Activated CD4-positive, alpha-beta T cell treated with anti-CD3 and anti-CD28 coated beads, Interleukin-10, Interleukin-2, amounts not matched to agents 100 ng/mL and 50 ng/mL, durations not matched to agents 16 hours and 8 hours (primary cell): ENCODE data around the gene PYHIN1.

ENCODE experiments used
- DNase-seq: peaks from one replicate; pipeline ENCODE4 v3.0.0-alpha.2; 2020

Gene PYHIN1

DNA sequence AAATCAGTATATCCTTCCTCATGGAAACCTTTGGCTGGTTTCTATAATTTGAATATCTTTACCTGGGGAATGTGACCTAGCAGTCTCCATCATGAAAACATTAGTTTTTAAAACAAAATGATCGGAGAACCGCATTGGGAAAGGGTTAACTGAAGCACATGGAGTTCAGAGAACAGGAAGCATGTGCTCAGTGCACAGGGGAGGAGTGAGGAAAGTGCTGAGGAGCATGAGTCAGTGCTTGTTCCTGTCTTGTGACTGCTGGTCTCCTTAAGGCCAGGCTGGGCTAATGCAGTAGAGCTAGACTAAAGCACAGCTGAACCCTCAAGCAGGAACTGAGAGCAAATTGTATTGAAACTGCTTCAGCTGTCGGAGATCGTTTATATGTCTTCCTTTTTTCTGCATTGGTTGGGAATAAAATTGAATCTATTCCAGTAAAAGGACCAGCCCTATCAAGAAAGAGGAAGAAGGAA is 84.1 kb downstream of the PYHIN1 start:
- peak; percentile 94 for DNase-seq

DNA sequence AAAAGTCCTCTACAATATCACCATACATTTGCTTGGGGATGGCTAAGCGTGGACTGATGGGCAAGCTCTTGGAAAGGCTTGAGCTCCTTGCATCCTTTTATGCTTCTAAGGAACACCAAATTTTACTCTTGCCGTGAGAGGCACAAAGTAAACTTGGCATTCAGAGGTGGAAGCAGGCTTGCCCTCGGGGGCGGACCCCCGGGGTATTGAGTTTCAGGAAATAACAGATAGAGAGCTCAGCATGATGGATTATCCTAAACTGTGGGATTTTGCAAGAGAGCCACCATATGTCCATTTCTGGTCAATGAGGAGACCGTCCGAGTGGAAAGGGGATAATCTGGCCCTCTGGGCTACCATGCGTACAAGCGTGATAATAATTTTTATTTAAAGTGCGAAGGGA is 92.4 kb downstream of the PYHIN1 start:
- DNase-seq: no peak

DNA sequence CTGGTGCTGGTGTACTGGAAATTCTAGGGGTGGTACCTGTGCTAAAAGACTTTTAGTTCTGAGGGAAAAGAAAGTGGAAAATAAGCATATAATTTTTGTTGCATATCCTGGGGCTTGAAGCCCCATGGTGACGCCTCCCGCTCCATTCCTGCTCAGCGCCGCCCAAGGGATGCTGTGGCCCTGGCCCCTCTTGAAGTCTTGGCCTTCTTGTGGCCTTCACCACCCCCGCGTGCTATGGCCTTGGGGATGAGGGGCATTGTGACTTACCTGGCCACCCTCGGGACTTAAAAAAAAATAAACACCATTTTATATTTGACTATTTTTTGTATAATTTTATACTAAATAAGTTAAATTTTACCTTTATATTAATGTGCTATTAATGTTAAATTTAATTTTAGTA is 93.7 kb downstream of the PYHIN1 start:
- no peak for DNase-seq
